BJ (cell line): ENCODE data around the gene ESRRA. TPM values are rescaled to one million over a fixed set of nuclear protein-coding genes. Genes with fewer than 3 reads are reported as not detected.

Experiments used
- CTCF ChIA-PET: fragments of 350-600 bp; formaldehyde crosslinking; extraction: SDS; loops from one replicate; lab custom pipeline; 2021; ENCODE audit warnings: antibody characterized with exemption, inconsistent platforms; lab: Yijun Ruan, JAX
- POLR2A ChIA-PET: fragments of 300-600 bp; sonication (Branson Sonifier 250); formaldehyde crosslinking; extraction: SDS; loops from one replicate; lab custom pipeline; 2021; ENCODE audit warnings: antibody characterized with exemption; lab: Charles Lee
- DNase-seq: peaks from one replicate; pipeline ENCODE4 v3.0.0-alpha.2; 2011; ENCODE audit warnings: low read depth
- H3K27me3 ChIP-seq: 2 replicates; pipeline ENCODE4 v1.6.0; 2011; ENCODE audit warnings: low read length; ENCODE audit not compliant: control insufficient read depth, insufficient read depth
- H3K36me3 ChIP-seq: 2 replicates; pipeline ENCODE4 v1.5.1; 2011; ENCODE audit warnings: low read length; ENCODE audit not compliant: control insufficient read depth, insufficient read depth
- H3K4me3 ChIP-seq: 2 replicates; pipeline ENCODE4 v1.5.1; 2011; ENCODE audit warnings: low read depth, mild to moderate bottlenecking, control low read depth, low read length
- polyA plus RNA-seq: library from polyadenylated mRNA; depleted of rRNA; stranded (reverse); fragments of >200 nt; gene quantifications from 2 replicates; pipeline ENCODE4 v1.2.3, GENCODE V29; 2011
- TF ChIP-seq, protein P1 (sequence below): IDR thresholded peaks from 2 replicates; pipeline ENCODE4 v1.5.1; 2011; ENCODE audit warnings: low read depth, mild to moderate bottlenecking, control low read depth, inconsistent platforms, low read length, moderate library complexity; ENCODE audit not compliant: insufficient read depth

The ESRRA gene
- polyA plus RNA-seq, 1 experiment = 17.4 TPM

DNA sequence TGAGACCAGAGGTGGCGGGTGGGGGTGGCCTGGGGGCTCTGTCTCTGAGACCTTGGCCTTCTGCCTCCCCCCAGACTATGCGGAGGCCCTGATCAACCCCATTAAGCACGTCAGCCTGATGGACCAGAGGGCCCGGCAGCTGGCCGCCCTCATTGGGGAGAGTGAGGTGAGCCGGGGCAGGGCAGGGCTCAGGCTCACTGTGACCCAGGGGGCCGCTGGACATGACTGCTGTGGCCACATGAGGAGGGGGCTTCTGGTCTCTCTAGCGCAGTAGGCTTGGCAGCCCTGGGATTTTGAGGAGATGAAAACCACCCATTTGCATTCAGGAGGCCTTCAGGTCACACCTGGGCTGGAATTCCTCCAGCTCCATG lies 41.4 kb upstream of the ESRRA start:
- Histone ChIP-seq H3K27me3 (no peaks in the 10 kb centered on the region), H3K4me3 (no peak overlapping the region), H3K36me3 (peaks cover 49% of the 10 kb centered on the region)
- ChIA-PET POLR2A (no interaction called here), CTCF (interaction anchor here (1.4 to 6.5 kb wide), 5 partner anchors 10 to 40 kb away, joined by 4 to 56 read pairs (median 6); partner anchors contain the start of genes CATSPERZ, ESRRA, PLCB3 and PPP1R14B)
- TF ChIP-seq, protein P1, sequence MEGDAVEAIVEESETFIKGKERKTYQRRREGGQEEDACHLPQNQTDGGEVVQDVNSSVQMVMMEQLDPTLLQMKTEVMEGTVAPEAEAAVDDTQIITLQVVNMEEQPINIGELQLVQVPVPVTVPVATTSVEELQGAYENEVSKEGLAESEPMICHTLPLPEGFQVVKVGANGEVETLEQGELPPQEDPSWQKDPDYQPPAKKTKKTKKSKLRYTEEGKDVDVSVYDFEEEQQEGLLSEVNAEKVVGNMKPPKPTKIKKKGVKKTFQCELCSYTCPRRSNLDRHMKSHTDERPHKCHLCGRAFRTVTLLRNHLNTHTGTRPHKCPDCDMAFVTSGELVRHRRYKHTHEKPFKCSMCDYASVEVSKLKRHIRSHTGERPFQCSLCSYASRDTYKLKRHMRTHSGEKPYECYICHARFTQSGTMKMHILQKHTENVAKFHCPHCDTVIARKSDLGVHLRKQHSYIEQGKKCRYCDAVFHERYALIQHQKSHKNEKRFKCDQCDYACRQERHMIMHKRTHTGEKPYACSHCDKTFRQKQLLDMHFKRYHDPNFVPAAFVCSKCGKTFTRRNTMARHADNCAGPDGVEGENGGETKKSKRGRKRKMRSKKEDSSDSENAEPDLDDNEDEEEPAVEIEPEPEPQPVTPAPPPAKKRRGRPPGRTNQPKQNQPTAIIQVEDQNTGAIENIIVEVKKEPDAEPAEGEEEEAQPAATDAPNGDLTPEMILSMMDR = no peak
- no peak for DNase-seq

DNA sequence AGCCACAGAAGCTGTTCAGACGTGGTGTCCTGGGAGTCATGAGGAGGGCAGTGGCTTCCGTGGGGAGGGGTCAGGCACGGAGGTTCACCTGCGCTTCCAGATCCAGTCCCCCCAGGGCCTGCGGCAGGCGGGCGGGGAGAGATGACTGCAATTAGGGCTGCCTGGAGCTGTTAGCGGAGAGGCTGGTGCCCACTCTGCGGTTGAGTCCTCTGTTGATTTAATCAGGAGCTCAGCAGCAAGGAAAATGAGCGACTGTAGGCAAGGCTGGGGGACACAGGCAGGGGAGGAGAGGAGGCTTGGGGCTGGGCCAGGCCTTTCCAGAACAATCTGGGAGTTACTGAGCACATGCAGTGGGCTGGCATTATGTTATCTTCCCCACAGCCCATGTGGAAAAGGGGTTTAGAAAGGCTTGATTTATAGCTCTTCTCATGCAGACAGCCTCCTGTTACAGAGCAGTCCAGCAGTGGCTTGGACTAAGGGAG lies 40.9 kb upstream of the ESRRA start:
- Histone ChIP-seq H3K36me3 (peaks cover 47% of the 10 kb centered on the region), H3K4me3 (no peak overlapping the region), H3K27me3 (no peaks in the 10 kb centered on the region)
- TF ChIP-seq, protein P1 = no peak
- no peak for DNase-seq
- ChIA-PET CTCF (interaction anchor here (1.4 to 6.5 kb wide), 4 partner anchors 13 to 40 kb away, joined by 4 to 56 read pairs (median 8); partner anchors contain the start of genes CATSPERZ, ESRRA, PLCB3 and PPP1R14B), POLR2A (no interaction called here)

- TF ChIP-seq, protein P1 = no peak
- DNase-seq = no peak
- POLR2A ChIA-PET = no interaction called here
- Histone ChIP-seq H3K27me3 (no peaks in the 10 kb centered on the region), H3K36me3 (peaks cover 41% of the 10 kb centered on the region), H3K4me3 (no peak overlapping the region)
- CTCF ChIA-PET = interaction anchor here (1.3 to 6.5 kb wide), 4 partner anchors 8 to 39 kb away, joined by 3 to 56 read pairs (median 8); partner anchors contain the start of genes CATSPERZ, ESRRA and PLCB3
Observed at GRCh38 chr11:64265176-64266160, 39.9 kb upstream of the ESRRA start.

- ChIA-PET CTCF (interaction anchor here (1.3 to 6.5 kb wide), 2 partner anchors 9 to 15 kb away, joined by 3 to 56 read pairs; partner anchors contain the start of gene PLCB3), POLR2A (no interaction called here)
- TF ChIP-seq, protein P1 = no peak
- no peak for DNase-seq
- peaks cover 40% of the 10 kb centered on the region for H3K36me3 ChIP-seq
- H3K4me3 ChIP-seq = no peak overlapping the region
- no peaks in the 10 kb centered on the region for H3K27me3 ChIP-seq
Observed at GRCh38 chr11:64266339-64266738, 39.0 kb upstream of the ESRRA start.
